H9 (cell line): ENCODE measurements around the gene OGDH. TPM values are rescaled to one million over a fixed set of nuclear protein-coding genes. Genes with fewer than 3 reads are reported as not detected.
A peak's percentile ranks its signal among the peaks of the same experiment; 100 is the strongest.

Source experiments
- DNase-seq: peaks from one replicate; pipeline ENCODE4 v3.0.0-alpha.2; 2017
- H2AFZ ChIP-seq: one replicate; pipeline ENCODE4 v1.6.1; 2013; ENCODE audit warnings: mild to moderate bottlenecking, low read length, control low read depth, moderate library complexity
- H2AK5ac ChIP-seq: 2 replicates; pipeline ENCODE4 v1.6.1; 2013; ENCODE audit warnings: low read length, control low read depth, mixed read lengths; ENCODE audit not compliant: insufficient read length
- H2BK120ac ChIP-seq: one replicate; pipeline ENCODE4 v1.6.1; 2013; ENCODE audit warnings: low read depth, mild to moderate bottlenecking, low read length, control low read depth, inconsistent platforms; ENCODE audit not compliant: poor library complexity, severe bottlenecking
- H2BK12ac ChIP-seq: 2 replicates; pipeline ENCODE4 v1.6.1; 2013; ENCODE audit warnings: low read length, control low read depth, mixed read lengths, low read depth; ENCODE audit not compliant: insufficient read length
- H2BK15ac ChIP-seq: 2 replicates; pipeline ENCODE4 v1.6.1; 2013; ENCODE audit warnings: low read depth, low read length, control low read depth
- H2BK20ac ChIP-seq: one replicate; pipeline ENCODE4 v1.6.1; 2013; ENCODE audit warnings: low read depth, mild to moderate bottlenecking, low read length, control low read depth, inconsistent platforms; ENCODE audit not compliant: poor library complexity, severe bottlenecking
- H2BK5ac ChIP-seq: 2 replicates; pipeline ENCODE4 v1.6.1; 2013; ENCODE audit warnings: low read length, control low read depth, mixed read lengths; ENCODE audit not compliant: insufficient read length
- H3K14ac ChIP-seq: 2 replicates; pipeline ENCODE4 v1.6.1; 2013; ENCODE audit warnings: low read length, control low read depth; ENCODE audit not compliant: insufficient read depth
- H3K18ac ChIP-seq: 2 replicates; pipeline ENCODE4 v1.6.1; 2013; ENCODE audit warnings: low read depth, mild to moderate bottlenecking, mixed read lengths, low read length, control low read depth; ENCODE audit not compliant: insufficient read length
- H3K23ac ChIP-seq: 2 replicates; pipeline ENCODE4 v1.6.1; 2013; ENCODE audit warnings: low read length, control low read depth, mixed read lengths, low read depth; ENCODE audit not compliant: insufficient read length
- H3K23me2 ChIP-seq: 2 replicates; pipeline ENCODE4 v1.6.1; 2013; ENCODE audit warnings: low read depth, mild to moderate bottlenecking, mixed read lengths, low read length, control low read depth; ENCODE audit not compliant: insufficient read length, poor library complexity, severe bottlenecking
- H3K27ac ChIP-seq: 2 replicates; pipeline ENCODE4 v1.5.1; 2013; ENCODE audit warnings: low read length, control low read depth, mixed read lengths, low read depth; ENCODE audit not compliant: insufficient read length
- H3K27me3 ChIP-seq: 2 replicates; pipeline ENCODE4 v1.6.1; 2013; ENCODE audit warnings: low read length, control low read depth, inconsistent platforms; ENCODE audit not compliant: insufficient read depth
- H3K4ac ChIP-seq: 2 replicates; pipeline ENCODE4 v1.6.1; 2013; ENCODE audit warnings: low read depth, mild to moderate bottlenecking, control low read depth, inconsistent platforms, low read length, moderate library complexity
- H3K4me1 ChIP-seq: 2 replicates; pipeline ENCODE4 v1.6.1; 2013; ENCODE audit warnings: low read length, control low read depth, inconsistent platforms; ENCODE audit not compliant: insufficient read depth
- H3K4me2 ChIP-seq: 2 replicates; pipeline ENCODE4 v1.6.1; 2013; ENCODE audit warnings: low read length, control low read depth, mixed read lengths; ENCODE audit not compliant: insufficient read length, insufficient read depth
- H3K56ac ChIP-seq: 2 replicates; pipeline ENCODE4 v1.6.1; 2013; ENCODE audit warnings: low read depth, mild to moderate bottlenecking, mixed read lengths, low read length, control low read depth; ENCODE audit not compliant: insufficient read length
- H3K79me1 ChIP-seq: 2 replicates; pipeline ENCODE4 v1.6.1; 2013; ENCODE audit warnings: low read depth, mild to moderate bottlenecking, moderate library complexity, low read length, control low read depth, inconsistent platforms; ENCODE audit not compliant: insufficient read depth, poor library complexity, severe bottlenecking
- H3K79me2 ChIP-seq: 2 replicates; pipeline ENCODE4 v1.6.1; 2013; ENCODE audit warnings: low read length, control low read depth, inconsistent platforms; ENCODE audit not compliant: insufficient read depth
- H3K9ac ChIP-seq: 2 replicates; pipeline ENCODE4 v1.6.1; 2013; ENCODE audit warnings: low read length, control low read depth, mixed read lengths; ENCODE audit not compliant: insufficient read length; ENCODE audit errors: extremely low read depth
- H3K9me3 ChIP-seq: one replicate; pipeline ENCODE4 v1.6.1; 2013; ENCODE audit warnings: low read depth, low read length, inconsistent platforms; ENCODE audit not compliant: control insufficient read depth
- H3T11ph ChIP-seq: one replicate; pipeline ENCODE4 v1.6.1; 2013; ENCODE audit warnings: mild to moderate bottlenecking, low read length, control low read depth, inconsistent platforms
- H4K20me1 ChIP-seq: one replicate; pipeline ENCODE4 v1.6.1; 2013; ENCODE audit not compliant: control insufficient read depth, insufficient read length, insufficient read depth
- H4K5ac ChIP-seq: 2 replicates; pipeline ENCODE4 v1.6.1; 2013; ENCODE audit warnings: low read depth, mild to moderate bottlenecking, mixed read lengths, low read length, control low read depth; ENCODE audit not compliant: insufficient read length
- H4K8ac ChIP-seq: replicated peaks from 2 replicates; pipeline ENCODE4 v1.6.1; 2013; ENCODE audit warnings: low read length, control low read depth, mixed read lengths, low read depth; ENCODE audit not compliant: insufficient read length
- H4K91ac ChIP-seq: 2 replicates; pipeline ENCODE4 v1.6.1; 2013; ENCODE audit warnings: low read depth, mild to moderate bottlenecking, moderate library complexity, mixed read lengths, low read length, control low read depth; ENCODE audit not compliant: insufficient read length
- H3K27ac Mint-ChIP-seq, 3 experiments: 2 replicates in 2 of 3; 3 replicates in 1 of 3; pipeline ENCODE4 v1.8.0; 2020 to 2021; ENCODE audit warnings: mixed read lengths in 3 of 3, mild to moderate bottlenecking in 1 of 3, moderate library complexity in 1 of 3
- H3K27me3 Mint-ChIP-seq: 2 replicates; pipeline ENCODE4 v1.8.0; 2021; ENCODE audit warnings: low read depth, mild to moderate bottlenecking, moderate library complexity, mixed read lengths
- H3K36me3 Mint-ChIP-seq, 3 experiments: 2 replicates in 2 of 3; 3 replicates in 1 of 3; pipeline ENCODE4 v1.8.0; 2020 to 2021; ENCODE audit warnings: low read depth in 3 of 3, mixed read lengths in 3 of 3; ENCODE audit not compliant: insufficient read depth in 1 of 3
- H3K4me1 Mint-ChIP-seq, 2 experiments: 2 replicates each; pipeline ENCODE4 v1.8.0; 2020; ENCODE audit warnings: mixed read lengths in 2 of 2
- H3K4me3 Mint-ChIP-seq, 2 experiments: 2 replicates in 1 of 2; 3 replicates in 1 of 2; pipeline ENCODE4 v1.8.0; 2020 to 2021; ENCODE audit warnings: mild to moderate bottlenecking in 2 of 2, mixed read lengths in 2 of 2, moderate library complexity in 1 of 2
- H3K9me3 Mint-ChIP-seq, 2 experiments: 2 replicates in 1 of 2; 3 replicates in 1 of 2; pipeline ENCODE4 v1.8.0; 2020; ENCODE audit warnings: mild to moderate bottlenecking in 2 of 2, mixed read lengths in 2 of 2, moderate library complexity in 1 of 2
- WGBS: extraction: QIAGEN DNeasy Blood & Tissue Kit; methylation state at CpG from one replicate; pipeline ENCODE4 v1.1.7; 2013; ENCODE audit warnings: missing lambda C conversion rate, low lambda C conversion rate, mixed read lengths; ENCODE audit not compliant: insufficient read length; ENCODE audit errors: extremely low coverage; 5-methylcytosine and 5-hydroxymethylcytosine counted together
- total RNA-seq: library from RNA; stranded (reverse); gene quantifications from 2 replicates; pipeline ENCODE4 v1.2.1, GENCODE V29; 2021
- TF ChIP-seq, protein P1 (sequence below): fragments of 200-600 bp; sonication (generic); conservative IDR thresholded peaks from 3 replicates; pipeline ENCODE4 v1.8.0; 2021; ENCODE audit warnings: antibody characterized with exemption, mild to moderate bottlenecking

Gene OGDH
- total RNA-seq, 1 experiment from 2014 or later: 77.3 TPM

GRCh38 chr7:44696728-44697127, 90.3 kb downstream of the OGDH start:
- Histone ChIP-seq H3K4ac (no peak overlapping the region), H3K23me2 (no peaks in the 10 kb centered on the region), H4K91ac (no peak overlapping the region), H3K14ac (no peak overlapping the region), H2BK12ac (no peak overlapping the region), H3K9me3 (no peaks in the 10 kb centered on the region), H3K56ac (no peak overlapping the region), H3K23ac (no peak overlapping the region), H3K4me1 (no peaks in the 10 kb centered on the region), H3T11ph (no peak overlapping the region), H3K4me2 (no peak overlapping the region), H3K27me3 (no peaks in the 10 kb centered on the region), H3K27ac (no peak overlapping the region), H2BK20ac (no peak overlapping the region), H2AFZ (no peak overlapping the region), H2BK5ac (no peak overlapping the region), H4K5ac (no peak overlapping the region), H2BK15ac (no peak overlapping the region), H3K18ac (no peak overlapping the region), H4K8ac (no peak overlapping the region), H3K9ac (no peak overlapping the region), H2AK5ac (no peak overlapping the region), H3K79me1 (no peaks in the 10 kb centered on the region), H4K20me1 (no peaks in the 10 kb centered on the region), H2BK120ac (no peak overlapping the region), H3K79me2 (no peaks in the 10 kb centered on the region)
- peaks cover 53 to 76% (median 72%) of the 10 kb centered on the region in 3 experiments for H3K36me3 Mint-ChIP-seq
- no peaks in the 10 kb centered on the region for H3K4me1 Mint-ChIP-seq
- WGBS: no CpG with 5 or more reads among the region's 15 CpGs
- peak overlapping the region in 2 of 3 experiments; percentile 50 to 54; a peak in 2 of 7 replicates for H3K27ac Mint-ChIP-seq
- no peak for DNase-seq
- H3K27me3 Mint-ChIP-seq: no peaks in the 10 kb centered on the region
- TF ChIP-seq, protein P1, sequence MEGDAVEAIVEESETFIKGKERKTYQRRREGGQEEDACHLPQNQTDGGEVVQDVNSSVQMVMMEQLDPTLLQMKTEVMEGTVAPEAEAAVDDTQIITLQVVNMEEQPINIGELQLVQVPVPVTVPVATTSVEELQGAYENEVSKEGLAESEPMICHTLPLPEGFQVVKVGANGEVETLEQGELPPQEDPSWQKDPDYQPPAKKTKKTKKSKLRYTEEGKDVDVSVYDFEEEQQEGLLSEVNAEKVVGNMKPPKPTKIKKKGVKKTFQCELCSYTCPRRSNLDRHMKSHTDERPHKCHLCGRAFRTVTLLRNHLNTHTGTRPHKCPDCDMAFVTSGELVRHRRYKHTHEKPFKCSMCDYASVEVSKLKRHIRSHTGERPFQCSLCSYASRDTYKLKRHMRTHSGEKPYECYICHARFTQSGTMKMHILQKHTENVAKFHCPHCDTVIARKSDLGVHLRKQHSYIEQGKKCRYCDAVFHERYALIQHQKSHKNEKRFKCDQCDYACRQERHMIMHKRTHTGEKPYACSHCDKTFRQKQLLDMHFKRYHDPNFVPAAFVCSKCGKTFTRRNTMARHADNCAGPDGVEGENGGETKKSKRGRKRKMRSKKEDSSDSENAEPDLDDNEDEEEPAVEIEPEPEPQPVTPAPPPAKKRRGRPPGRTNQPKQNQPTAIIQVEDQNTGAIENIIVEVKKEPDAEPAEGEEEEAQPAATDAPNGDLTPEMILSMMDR: no peak
- no peaks in the 10 kb centered on the region; a peak in 1 of 5 replicates for H3K9me3 Mint-ChIP-seq
- H3K4me3 Mint-ChIP-seq: no peak overlapping the region; a peak in 1 of 5 replicates
